Neural progenitor cell (in vitro differentiated cells): ENCODE measurements around the gene DCST2. TPM values are rescaled to one million over a fixed set of nuclear protein-coding genes. Genes with fewer than 3 reads are reported as not detected.

Source experiments
- DNase-seq: peaks from one replicate; pipeline ENCODE4 v3.0.0-alpha.2; 2016; ENCODE audit warnings: low spot score
- H2AFZ ChIP-seq: fragments of 200-600 bp; sonication (generic); replicated peaks from 2 replicates; pipeline ENCODE4 v1.6.1; 2016; ENCODE audit warnings: antibody characterized with exemption
- H3F3A ChIP-seq: fragments of 200-600 bp; sonication (generic); 2 replicates; pipeline ENCODE4 v1.6.1; 2016; ENCODE audit warnings: antibody characterized with exemption, low read depth
- H3K27ac ChIP-seq: fragments of 200-600 bp; sonication (generic); 2 replicates; pipeline ENCODE4 v1.5.1; 2016; ENCODE audit warnings: mild to moderate bottlenecking
- H3K27me3 ChIP-seq: fragments of 200-600 bp; sonication (generic); 2 replicates; pipeline ENCODE4 v1.6.1; 2016; ENCODE audit warnings: mild to moderate bottlenecking, moderate library complexity
- H3K36me3 ChIP-seq: fragments of 200-600 bp; sonication (generic); 2 replicates; pipeline ENCODE4 v1.5.1; 2016
- H3K4me1 ChIP-seq: fragments of 200-600 bp; sonication (generic); 2 replicates; pipeline ENCODE4 v1.6.1; 2016; ENCODE audit warnings: mixed run types
- H3K4me2 ChIP-seq: fragments of 200-600 bp; sonication (generic); 2 replicates; pipeline ENCODE4 v1.6.1; 2016
- H3K4me3 ChIP-seq: fragments of 200-600 bp; sonication (generic); 2 replicates; pipeline ENCODE4 v1.5.1; 2016
- H3K79me2 ChIP-seq: fragments of 200-600 bp; sonication (generic); 2 replicates; pipeline ENCODE4 v1.6.1; 2016; ENCODE audit warnings: low read depth
- H3K9ac ChIP-seq: fragments of 200-600 bp; sonication (generic); 2 replicates; pipeline ENCODE4 v1.6.1; 2016
- H3K9me3 ChIP-seq: fragments of 200-600 bp; sonication (generic); 2 replicates; pipeline ENCODE4 v1.5.1; 2016; ENCODE audit warnings: low read depth
- H4K20me1 ChIP-seq: fragments of 200-600 bp; sonication (generic); 2 replicates; pipeline ENCODE4 v1.6.1; 2016; ENCODE audit warnings: low read depth
- H3K27ac Mint-ChIP-seq: 3 replicates; pipeline ENCODE4 v1.8.0; 2021; ENCODE audit warnings: mixed read lengths
- H3K27me3 Mint-ChIP-seq: 2 replicates; pipeline ENCODE4 v1.8.0; 2022; ENCODE audit warnings: low read depth, mild to moderate bottlenecking, inconsistent platforms, moderate library complexity, mixed read lengths; ENCODE audit not compliant: insufficient read depth
- H3K36me3 Mint-ChIP-seq: 3 replicates; pipeline ENCODE4 v1.8.0; 2021; ENCODE audit warnings: mixed read lengths
- H3K4me1 Mint-ChIP-seq: 3 replicates; pipeline ENCODE4 v1.8.0; 2021; ENCODE audit warnings: mixed read lengths
- H3K4me3 Mint-ChIP-seq: 3 replicates; pipeline ENCODE4 v1.8.0; 2021; ENCODE audit warnings: mild to moderate bottlenecking, moderate library complexity, mixed read lengths
- H3K9me3 Mint-ChIP-seq: 3 replicates; pipeline ENCODE4 v1.8.0; 2020; ENCODE audit warnings: mixed read lengths
- CTCF ChIP-seq: fragments of 200-600 bp; sonication (generic); IDR thresholded peaks from 2 replicates; pipeline ENCODE4 v1.5.1; 2017; ENCODE audit warnings: antibody characterized with exemption, mild to moderate bottlenecking
- EZH2 ChIP-seq: fragments of 200-600 bp; sonication (generic); IDR thresholded peaks from 2 replicates; pipeline ENCODE4 v1.6.1; 2017; ENCODE audit warnings: antibody characterized with exemption, mild to moderate bottlenecking, moderate library complexity
- EZH2phosphoT487 ChIP-seq: fragments of 200-600 bp; sonication (generic); IDR thresholded peaks from 2 replicates; pipeline ENCODE4 v1.6.1; 2017; ENCODE audit warnings: antibody characterized with exemption
- total RNA-seq: library from RNA; depleted of rRNA; stranded (reverse); fragments of >200 nt; gene quantifications from 2 replicates; pipeline ENCODE4 v1.2.3, GENCODE V29; 2015; ENCODE audit warnings: low replicate concordance

Gene DCST2
- total RNA-seq, 1 donor from 2014 or later, result 1.8 TPM

- H3K36me3 ChIP-seq, result no peaks in the 10 kb centered on the region
Measured at GRCh38 chr1:155057788-155058211, 24.2 kb upstream of the DCST2 start.

GRCh38 chr1:155057104-155057503, 23.5 kb upstream of the DCST2 start:
- Histone ChIP-seq H3K4me3 (no peak overlapping the region), H3K36me3 (no peaks in the 10 kb centered on the region), H3K4me2 (no peak overlapping the region), H3K79me2 (no peaks in the 10 kb centered on the region), H2AFZ (no peak overlapping the region), H3F3A (peaks cover 4% of the 10 kb centered on the region), H3K9me3 (no peaks in the 10 kb centered on the region), H3K27ac (no peak overlapping the region), H3K9ac (no peak overlapping the region), H4K20me1 (peaks cover 19% of the 10 kb centered on the region), H3K4me1 (peaks cover 9% of the 10 kb centered on the region), H3K27me3 (peaks cover 12% of the 10 kb centered on the region)
- DNase-seq, result no peak
- H3K36me3 Mint-ChIP-seq, result no peaks in the 10 kb centered on the region
- no peaks in the 10 kb centered on the region for H3K9me3 Mint-ChIP-seq
- no peak overlapping the region for H3K4me3 Mint-ChIP-seq
- TF ChIP-seq CTCF (no peak), EZH2phosphoT487 (no peak), EZH2 (no peak)
- peaks cover 19% of the 10 kb centered on the region for H3K4me1 Mint-ChIP-seq
- peaks cover 7% of the 10 kb centered on the region for H3K27me3 Mint-ChIP-seq
- no peak overlapping the region for H3K27ac Mint-ChIP-seq

More at GRCh38 chr1:155057788-155058211, 24.2 kb upstream of the DCST2 start:
- H3K9me3 Mint-ChIP-seq, result no peaks in the 10 kb centered on the region
- H3K27me3 ChIP-seq, result peaks cover 6% of the 10 kb centered on the region
- H4K20me1 ChIP-seq, result peaks cover 12% of the 10 kb centered on the region
- no peaks in the 10 kb centered on the region for H3K79me2 ChIP-seq
- no peaks in the 10 kb centered on the region for H3K36me3 Mint-ChIP-seq
- DNase-seq, result no peak
- no peak overlapping the region for H3K4me2 ChIP-seq
- peaks cover 10% of the 10 kb centered on the region for H3F3A ChIP-seq
- no peak overlapping the region for H3K9ac ChIP-seq
- no peaks in the 10 kb centered on the region for H3K9me3 ChIP-seq
- H3K4me3 Mint-ChIP-seq, result no peak overlapping the region
- H3K4me1 ChIP-seq, result peaks cover 6% of the 10 kb centered on the region
- no peak overlapping the region for H3K27ac Mint-ChIP-seq
- no peak overlapping the region for H3K4me3 ChIP-seq
- H3K27ac ChIP-seq, result no peak overlapping the region
- peaks cover 17% of the 10 kb centered on the region for H3K4me1 Mint-ChIP-seq
- H3K27me3 Mint-ChIP-seq, result peaks cover 11% of the 10 kb centered on the region
- no peak overlapping the region for H2AFZ ChIP-seq
- TF ChIP-seq EZH2, result no peak
- no peak for TF ChIP-seq CTCF
- TF ChIP-seq EZH2phosphoT487, result no peak

- no peak for DNase-seq
- Mint-ChIP-seq H3K27ac (no peak overlapping the region), H3K4me3 (peak overlapping the region; percentile 65), H3K9me3 (no peaks in the 10 kb centered on the region), H3K4me1 (peaks cover 29% of the 10 kb centered on the region), H3K27me3 (peaks cover 7% of the 10 kb centered on the region), H3K36me3 (no peaks in the 10 kb centered on the region)
- peaks cover 20% of the 10 kb centered on the region for H3K27me3 ChIP-seq
- H3K9me3 ChIP-seq, result no peaks in the 10 kb centered on the region
- no peak overlapping the region for H3K4me3 ChIP-seq
- peaks cover 23% of the 10 kb centered on the region for H3F3A ChIP-seq
- TF ChIP-seq CTCF (no peak), EZH2 (no peak), EZH2phosphoT487 (no peak)
- H3K27ac ChIP-seq, result no peak overlapping the region
- H3K36me3 ChIP-seq, result no peaks in the 10 kb centered on the region
- H3K4me2 ChIP-seq, result no peak overlapping the region
- H3K9ac ChIP-seq, result no peak overlapping the region
- peaks cover 16% of the 10 kb centered on the region for H4K20me1 ChIP-seq
- H3K79me2 ChIP-seq, result no peaks in the 10 kb centered on the region
- peaks cover 16% of the 10 kb centered on the region for H3K4me1 ChIP-seq
- no peak overlapping the region for H2AFZ ChIP-seq
Measured at GRCh38 chr1:155053531-155054105, 20.0 kb upstream of the DCST2 start.
